GM23338 (cell line): Measurements from ENCODE around the gene IPP. TPM values are rescaled to one million over a fixed set of nuclear protein-coding genes. Genes with fewer than 3 reads are reported as not detected.

Experiments
- ATAC-seq: fragments of 200-7000 bp; cut with Tn5 transposase; 3 replicates; pipeline ENCODE4 v1.9.1; 2020
- DNase-seq: peaks from one replicate; pipeline ENCODE4 v3.0.0-alpha.2; 2015; ENCODE audit warnings: low spot score
- H2AFZ ChIP-seq: fragments of 200-600 bp; sonication (generic); 2 replicates; pipeline ENCODE4 v1.8.0; 2016; ENCODE audit warnings: antibody characterized with exemption, mild to moderate bottlenecking, moderate library complexity
- H3F3A ChIP-seq: fragments of 200-600 bp; sonication (generic); replicated peaks from 2 replicates; pipeline ENCODE4 v1.8.0; 2017; ENCODE audit warnings: antibody characterized with exemption, mixed run types, low read depth
- H3K27ac ChIP-seq: fragments of 200-600 bp; sonication (generic); 2 replicates; pipeline ENCODE4 v1.6.1; 2016; ENCODE audit warnings: low read depth
- H3K27me3 ChIP-seq: fragments of 200-600 bp; sonication (generic); 2 replicates; pipeline ENCODE4 v1.8.0; 2016; ENCODE audit warnings: mild to moderate bottlenecking, mixed run types, moderate library complexity; ENCODE audit not compliant: insufficient read depth
- H3K36me3 ChIP-seq: fragments of 200-600 bp; sonication (generic); 2 replicates; pipeline ENCODE4 v1.8.0; 2016; ENCODE audit warnings: mild to moderate bottlenecking; ENCODE audit not compliant: insufficient read depth
- H3K4me1 ChIP-seq: fragments of 200-600 bp; sonication (generic); 2 replicates; pipeline ENCODE4 v1.8.0; 2016; ENCODE audit warnings: mild to moderate bottlenecking, moderate library complexity; ENCODE audit not compliant: insufficient read depth
- H3K4me2 ChIP-seq: fragments of 200-600 bp; sonication (generic); 2 replicates; pipeline ENCODE4 v1.7.1; 2017; ENCODE audit warnings: mixed run types
- H3K4me3 ChIP-seq: fragments of 200-600 bp; sonication (generic); 2 replicates; pipeline ENCODE4 v1.6.1; 2016; ENCODE audit warnings: mixed run types
- H3K79me2 ChIP-seq: fragments of 200-600 bp; sonication (generic); replicated peaks from 2 replicates; pipeline ENCODE4 v1.8.0; 2017; ENCODE audit warnings: mild to moderate bottlenecking; ENCODE audit not compliant: insufficient read depth
- H3K9me2 ChIP-seq: fragments of 200-600 bp; sonication (generic); 2 replicates; pipeline ENCODE4 v1.8.0; 2017; ENCODE audit not compliant: insufficient read depth
- H4K20me1 ChIP-seq: fragments of 200-600 bp; sonication (generic); replicated peaks from 2 replicates; pipeline ENCODE4 v1.8.0; 2017; ENCODE audit warnings: mild to moderate bottlenecking; ENCODE audit not compliant: insufficient read depth
- H3K27ac Mint-ChIP-seq: 2 replicates; pipeline ENCODE4 v1.8.0; 2020; ENCODE audit warnings: inconsistent platforms, mild to moderate bottlenecking, moderate library complexity, mixed read lengths
- H3K27me3 Mint-ChIP-seq: 3 replicates; pipeline ENCODE4 v1.8.0; 2022; ENCODE audit warnings: low read depth, mild to moderate bottlenecking, moderate library complexity, mixed read lengths, inconsistent platforms; ENCODE audit not compliant: insufficient read depth, poor library complexity
- H3K36me3 Mint-ChIP-seq: 3 replicates; pipeline ENCODE4 v1.8.0; 2021; ENCODE audit warnings: low read depth, mild to moderate bottlenecking, inconsistent platforms, moderate library complexity, mixed read lengths
- H3K4me1 Mint-ChIP-seq: 3 replicates; pipeline ENCODE4 v1.8.0; 2020; ENCODE audit warnings: mild to moderate bottlenecking, inconsistent platforms, mixed read lengths
- H3K4me3 Mint-ChIP-seq: 3 replicates; pipeline ENCODE4 v1.8.0; 2021; ENCODE audit warnings: moderate library complexity, mild to moderate bottlenecking, inconsistent platforms, mixed read lengths
- H3K9me3 Mint-ChIP-seq: 3 replicates; pipeline ENCODE4 v1.8.0; 2020; ENCODE audit warnings: moderate library complexity, mild to moderate bottlenecking, inconsistent platforms, mixed read lengths
- CREB1 ChIP-seq: fragments of 250-450 bp; sonication (Bioruptor Pico); IDR thresholded peaks from 2 replicates; pipeline ENCODE4 v1.5.0; 2020; ENCODE audit warnings: low read depth, mild to moderate bottlenecking, moderate library complexity
- ETS1 ChIP-seq: IDR thresholded peaks from 2 replicates; pipeline ENCODE4 v1.6.1; 2016; ENCODE audit warnings: antibody characterized with exemption
- EZH2 ChIP-seq: fragments of 200-600 bp; sonication (generic); IDR thresholded peaks from one replicate; pipeline ENCODE4 v1.8.0; 2017; ENCODE audit warnings: antibody characterized with exemption, mild to moderate bottlenecking, low read depth; ENCODE audit not compliant: unreplicated experiment
- EZH2phosphoT487 ChIP-seq: fragments of 200-600 bp; sonication (generic); IDR thresholded peaks from one replicate; pipeline ENCODE4 v1.8.1; 2018; ENCODE audit warnings: antibody characterized with exemption; ENCODE audit not compliant: unreplicated experiment
- JUNB ChIP-seq: IDR thresholded peaks from one replicate; pipeline ENCODE4 v1.6.1; 2016; ENCODE audit warnings: antibody characterized with exemption; ENCODE audit not compliant: unreplicated experiment
- NANOG ChIP-seq: IDR thresholded peaks from 2 replicates; pipeline ENCODE4 v1.6.1; 2016; ENCODE audit warnings: antibody characterized with exemption, borderline replicate concordance
- POLR2AphosphoS5 ChIP-seq: IDR thresholded peaks from 2 replicates; pipeline ENCODE4 v1.6.1; 2016; ENCODE audit warnings: antibody characterized with exemption, low read depth
- STAT1 ChIP-seq: IDR thresholded peaks from one replicate; pipeline ENCODE4 v1.6.1; 2016; ENCODE audit warnings: antibody characterized with exemption; ENCODE audit not compliant: unreplicated experiment
- ZNF114 ChIP-seq: fragments of 250-450 bp; sonication (Bioruptor Pico); IDR thresholded peaks from 2 replicates; pipeline ENCODE4 v1.5.0; 2020; ENCODE audit warnings: mild to moderate bottlenecking, moderate library complexity
- ZNF331 ChIP-seq: fragments of 250-450 bp; sonication (Bioruptor Pico); IDR thresholded peaks from 2 replicates; pipeline ENCODE4 v1.5.0; 2020; ENCODE audit warnings: low read depth, mild to moderate bottlenecking, moderate library complexity
- ZNF462 ChIP-seq: fragments of 250-450 bp; sonication (Bioruptor Pico); IDR thresholded peaks from 2 replicates; pipeline ENCODE4 v1.5.0; 2020; ENCODE audit warnings: mild to moderate bottlenecking, moderate library complexity
- polyA plus RNA-seq: library from polyadenylated mRNA; unstranded; fragments of >200 nt; fragmentation: Nextera tagmentation; extraction: Ambion mirVana; gene quantifications from 2 replicates; pipeline ENCODE4 v1.2.1, GENCODE V29; 2016
- total RNA-seq: library from RNA; depleted of rRNA; stranded (reverse); fragments of >200 nt; shearing (Covaris generic); gene quantifications from 2 replicates; pipeline ENCODE4 v1.2.3, GENCODE V29; 2014
- TF ChIP-seq, protein P1 (sequence below), 2 experiments: fragments of 200-600 bp in 1 of 2; sonication (generic) in 1 of 2; conservative IDR thresholded peaks; 2 replicates each; pipeline versions ENCODE4 v1.5.1 to v1.6.1; 2016 to 2017; ENCODE audit warnings: antibody characterized with exemption in 2 of 2, low read depth in 2 of 2, mild to moderate bottlenecking in 2 of 2, moderate library complexity in 1 of 2
- TF ChIP-seq, protein P2 (sequence below): IDR thresholded peaks from one replicate; pipeline ENCODE4 v1.6.1; 2018; ENCODE audit warnings: antibody characterized with exemption; ENCODE audit not compliant: unreplicated experiment

Gene IPP
- total and polyA plus RNA-seq, 2 experiments from 2014 or later: 1.8 to 2.8 TPM

DNA sequence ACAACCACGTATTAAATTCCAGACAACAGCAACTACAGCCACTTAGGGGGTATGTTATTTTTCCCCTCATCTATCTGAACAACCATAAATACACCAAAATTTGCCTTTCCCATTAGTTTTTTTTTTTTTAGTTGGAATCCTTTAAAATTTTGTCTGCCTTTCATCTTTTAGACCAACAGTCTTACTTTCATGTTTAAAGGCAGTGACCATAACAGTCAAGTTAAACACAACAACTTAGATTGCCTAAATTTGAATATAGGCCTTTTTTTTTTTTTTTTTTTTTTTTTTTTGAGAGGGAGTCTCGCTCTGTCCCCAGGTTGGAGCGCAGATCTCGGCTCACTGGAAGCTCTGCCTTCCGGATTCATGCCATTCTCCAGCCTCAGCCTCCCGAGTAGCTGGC lies 67.5 kb downstream of the IPP start (continued):
- TF ChIP-seq EZH2 (no peak), JUNB (no peak)

DNA sequence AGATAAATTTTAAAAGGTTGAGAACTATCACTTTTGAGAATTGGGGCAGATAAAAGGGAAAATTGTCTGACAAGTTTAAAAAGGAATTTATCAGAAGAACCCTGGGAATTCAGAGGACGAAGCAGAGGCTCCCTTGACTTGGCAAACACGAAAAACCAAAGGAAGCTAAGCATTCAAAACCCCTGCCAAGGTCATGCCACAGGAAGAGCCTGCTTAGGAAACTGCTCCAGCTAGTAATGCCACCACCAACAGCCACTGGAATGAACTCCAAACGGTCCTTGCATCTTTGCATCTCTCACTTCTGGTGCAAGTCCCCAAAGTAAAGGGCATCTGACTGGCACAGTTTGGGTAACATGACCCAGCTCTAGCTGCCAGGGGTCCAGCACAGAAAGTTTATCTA lies 71.3 kb downstream of the IPP start:
- Histone ChIP-seq H2AFZ (no peak overlapping the region), H3K4me3 (no peak overlapping the region; the same call in 1 of the 2 replicates), H3K4me2 (peak overlapping the region; percentile 40; the same call in 1 of the 2 replicates), H3K79me2 (peaks cover 100% of the 10 kb centered on the region), H3F3A (no peaks in the 10 kb centered on the region), H3K9me2 (no peaks in the 10 kb centered on the region), H3K27me3 (no peaks in the 10 kb centered on the region), H3K36me3 (no peaks in the 10 kb centered on the region), H3K27ac (no peak overlapping the region), H4K20me1 (peaks cover 59% of the 10 kb centered on the region), H3K4me1 (peaks cover 52% of the 10 kb centered on the region)
- Mint-ChIP-seq H3K27ac (no peak overlapping the region; the same call in 1 of the 2 replicates), H3K4me1 (peaks cover 58% of the 10 kb centered on the region), H3K27me3 (peaks cover 5% of the 10 kb centered on the region), H3K36me3 (peaks cover 3% of the 10 kb centered on the region; the same call in 1 of the 3 replicates), H3K4me3 (peak overlapping the region; percentile 49; the same call in 2 of the 3 replicates), H3K9me3 (no peaks in the 10 kb centered on the region)
- DNase-seq (peak; percentile 36), ATAC-seq (no peak)
- TF ChIP-seq EZH2 (no peak), ZNF462 (CRISPR knock-in tag) (no peak), JUNB (no peak), ZNF331 (CRISPR knock-in tag) (no peak), CREB1 (CRISPR knock-in tag) (no peak), POLR2AphosphoS5 (no peak), ETS1 (no peak), STAT1 (no peak), ZNF114 (CRISPR knock-in tag) (no peak), NANOG (no peak), EZH2phosphoT487 (no peak)
- TF ChIP-seq, protein P1, sequence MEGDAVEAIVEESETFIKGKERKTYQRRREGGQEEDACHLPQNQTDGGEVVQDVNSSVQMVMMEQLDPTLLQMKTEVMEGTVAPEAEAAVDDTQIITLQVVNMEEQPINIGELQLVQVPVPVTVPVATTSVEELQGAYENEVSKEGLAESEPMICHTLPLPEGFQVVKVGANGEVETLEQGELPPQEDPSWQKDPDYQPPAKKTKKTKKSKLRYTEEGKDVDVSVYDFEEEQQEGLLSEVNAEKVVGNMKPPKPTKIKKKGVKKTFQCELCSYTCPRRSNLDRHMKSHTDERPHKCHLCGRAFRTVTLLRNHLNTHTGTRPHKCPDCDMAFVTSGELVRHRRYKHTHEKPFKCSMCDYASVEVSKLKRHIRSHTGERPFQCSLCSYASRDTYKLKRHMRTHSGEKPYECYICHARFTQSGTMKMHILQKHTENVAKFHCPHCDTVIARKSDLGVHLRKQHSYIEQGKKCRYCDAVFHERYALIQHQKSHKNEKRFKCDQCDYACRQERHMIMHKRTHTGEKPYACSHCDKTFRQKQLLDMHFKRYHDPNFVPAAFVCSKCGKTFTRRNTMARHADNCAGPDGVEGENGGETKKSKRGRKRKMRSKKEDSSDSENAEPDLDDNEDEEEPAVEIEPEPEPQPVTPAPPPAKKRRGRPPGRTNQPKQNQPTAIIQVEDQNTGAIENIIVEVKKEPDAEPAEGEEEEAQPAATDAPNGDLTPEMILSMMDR (conservative IDR thresholded peaks at IDR 0.05; ENCODE audit: low read depth in 2 of 2): no peak
- TF ChIP-seq, protein P2, sequence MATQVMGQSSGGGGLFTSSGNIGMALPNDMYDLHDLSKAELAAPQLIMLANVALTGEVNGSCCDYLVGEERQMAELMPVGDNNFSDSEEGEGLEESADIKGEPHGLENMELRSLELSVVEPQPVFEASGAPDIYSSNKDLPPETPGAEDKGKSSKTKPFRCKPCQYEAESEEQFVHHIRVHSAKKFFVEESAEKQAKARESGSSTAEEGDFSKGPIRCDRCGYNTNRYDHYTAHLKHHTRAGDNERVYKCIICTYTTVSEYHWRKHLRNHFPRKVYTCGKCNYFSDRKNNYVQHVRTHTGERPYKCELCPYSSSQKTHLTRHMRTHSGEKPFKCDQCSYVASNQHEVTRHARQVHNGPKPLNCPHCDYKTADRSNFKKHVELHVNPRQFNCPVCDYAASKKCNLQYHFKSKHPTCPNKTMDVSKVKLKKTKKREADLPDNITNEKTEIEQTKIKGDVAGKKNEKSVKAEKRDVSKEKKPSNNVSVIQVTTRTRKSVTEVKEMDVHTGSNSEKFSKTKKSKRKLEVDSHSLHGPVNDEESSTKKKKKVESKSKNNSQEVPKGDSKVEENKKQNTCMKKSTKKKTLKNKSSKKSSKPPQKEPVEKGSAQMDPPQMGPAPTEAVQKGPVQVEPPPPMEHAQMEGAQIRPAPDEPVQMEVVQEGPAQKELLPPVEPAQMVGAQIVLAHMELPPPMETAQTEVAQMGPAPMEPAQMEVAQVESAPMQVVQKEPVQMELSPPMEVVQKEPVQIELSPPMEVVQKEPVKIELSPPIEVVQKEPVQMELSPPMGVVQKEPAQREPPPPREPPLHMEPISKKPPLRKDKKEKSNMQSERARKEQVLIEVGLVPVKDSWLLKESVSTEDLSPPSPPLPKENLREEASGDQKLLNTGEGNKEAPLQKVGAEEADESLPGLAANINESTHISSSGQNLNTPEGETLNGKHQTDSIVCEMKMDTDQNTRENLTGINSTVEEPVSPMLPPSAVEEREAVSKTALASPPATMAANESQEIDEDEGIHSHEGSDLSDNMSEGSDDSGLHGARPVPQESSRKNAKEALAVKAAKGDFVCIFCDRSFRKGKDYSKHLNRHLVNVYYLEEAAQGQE: no peak
